SU-DHL-6 (cell line): ENCODE results near the gene DNPH1.

Experiments
- H2AFZ ChIP-seq: fragments of 200-600 bp; sonication (generic); 2 replicates; pipeline ENCODE4 v1.6.1; 2014; ENCODE audit warnings: low read depth, mild to moderate bottlenecking, moderate library complexity, mixed read lengths, antibody characterized with exemption, low read length; ENCODE audit not compliant: severe bottlenecking
- H3F3A ChIP-seq: fragments of 200-600 bp; shearing (Covaris generic); 2 replicates; pipeline ENCODE4 v1.6.0; 2016; ENCODE audit warnings: antibody characterized with exemption, mild to moderate bottlenecking; ENCODE audit not compliant: insufficient read depth
- H3K27ac ChIP-seq: fragments of 200-600 bp; sonication (generic); 2 replicates; pipeline ENCODE4 v1.5.1; 2016; ENCODE audit warnings: low read depth, mild to moderate bottlenecking, low read length, moderate library complexity, mixed read lengths
- H3K27me3 ChIP-seq: fragments of 200-600 bp; sonication (generic), shearing (Covaris generic); 2 replicates; pipeline ENCODE4 v1.6.0; 2014; ENCODE audit warnings: mild to moderate bottlenecking, low read length
- H3K36me3 ChIP-seq: fragments of 200-600 bp; sonication (generic); 2 replicates; pipeline ENCODE4 v1.6.1; 2014; ENCODE audit warnings: mild to moderate bottlenecking, low read length, mixed read lengths
- H3K4me2 ChIP-seq: fragments of 300-600, 200-600 bp; shearing (Covaris generic), sonication (generic); 2 replicates; pipeline ENCODE4 v1.6.0; 2014; ENCODE audit warnings: low read length, low read depth, mild to moderate bottlenecking; ENCODE audit not compliant: poor library complexity, severe bottlenecking
- H3K4me3 ChIP-seq: fragments of 200-600 bp; sonication (generic); 2 replicates; pipeline ENCODE4 v1.5.1; 2014; ENCODE audit warnings: antibody characterized with exemption, low read length, mild to moderate bottlenecking, mixed read lengths; ENCODE audit not compliant: insufficient read depth, poor library complexity, severe bottlenecking
- H3K79me2 ChIP-seq: fragments of 200-600 bp; sonication (generic); 2 replicates; pipeline ENCODE4 v1.6.1; 2014; ENCODE audit warnings: mild to moderate bottlenecking, low read length, moderate library complexity; ENCODE audit not compliant: insufficient read depth
- H3K9ac ChIP-seq: fragments of 200-600 bp; sonication (generic); 2 replicates; pipeline ENCODE4 v1.7.0; 2014; ENCODE audit warnings: mild to moderate bottlenecking, low read length
- H3K9me2 ChIP-seq: fragments of 200-600 bp; sonication (generic); replicated peaks from 2 replicates; pipeline ENCODE4 v1.6.1; 2014; ENCODE audit warnings: low read length; ENCODE audit not compliant: insufficient read depth
- H3K9me3 ChIP-seq: fragments of 200-600 bp; sonication (generic); 2 replicates; pipeline ENCODE4 v1.6.1; 2014; ENCODE audit warnings: low read length, mixed read lengths; ENCODE audit not compliant: insufficient read depth
- H4K20me1 ChIP-seq: fragments of 200-600 bp; sonication (generic); 2 replicates; pipeline ENCODE4 v1.6.1; 2014; ENCODE audit warnings: low read depth, mild to moderate bottlenecking, antibody characterized with exemption, low read length, moderate library complexity, mixed read lengths
- CTCF ChIP-seq: fragments of 200-600 bp; sonication (generic); IDR thresholded peaks from one replicate; pipeline ENCODE4 v1.5.1; 2017; ENCODE audit warnings: antibody characterized with exemption, mild to moderate bottlenecking, low read length, moderate library complexity; ENCODE audit not compliant: insufficient read depth, poor library complexity, severe bottlenecking
- EZH2phosphoT487 ChIP-seq: fragments of 200-600 bp; sonication (generic), shearing (Covaris generic); conservative IDR thresholded peaks from 2 replicates; pipeline ENCODE4 v1.6.1; 2018; ENCODE audit warnings: mild to moderate bottlenecking, antibody characterized with exemption, low read length, moderate library complexity, mixed read lengths

The DNPH1 gene

GRCh38 chr6:43203029-43203717 lies 26.1 kb downstream of the DNPH1 start:
- Histone ChIP-seq H3K4me3 (no peak overlapping the region), H3K9me3 (no peaks in the 10 kb centered on the region), H3K9ac (no peak overlapping the region), H3K9me2 (no peaks in the 10 kb centered on the region), H4K20me1 (no peaks in the 10 kb centered on the region), H3K79me2 (no peaks in the 10 kb centered on the region), H3F3A (0 out of 2 replicates have a peak, but pooled peaks cover 4% of the 10 kb centered on the region), H3K27me3 (no peaks in the 10 kb centered on the region), H3K27ac (no peak overlapping the region), H2AFZ (no peak overlapping the region), H3K4me2 (no peak overlapping the region), H3K36me3 (peaks cover 8% of the 10 kb centered on the region; the same call in 1 of the 2 replicates)
- TF ChIP-seq CTCF (no peak), EZH2phosphoT487 (no peak)

DNA sequence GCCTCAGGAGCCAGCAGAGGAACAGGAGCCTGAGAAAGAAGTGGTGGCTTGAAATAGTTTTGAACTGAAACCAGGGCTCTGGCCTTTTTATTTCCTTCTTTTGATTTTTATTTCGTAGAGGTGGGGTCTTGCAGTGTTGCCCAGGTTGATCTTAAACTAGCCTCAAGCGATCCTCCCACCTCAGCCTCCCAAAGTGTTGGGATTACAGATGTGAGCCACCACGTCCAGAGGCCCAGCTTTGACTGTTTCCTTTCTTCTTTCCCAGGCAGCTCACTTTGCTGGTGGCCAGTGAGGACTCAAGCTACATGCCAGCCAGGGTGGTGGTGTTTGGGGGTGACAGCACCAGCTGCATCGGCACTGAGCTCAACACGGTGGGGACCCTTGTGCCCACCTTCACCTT lies 26.8 kb downstream of the DNPH1 start:
- no peak overlapping the region for H3K9ac ChIP-seq
- H3K27me3 ChIP-seq: no peaks in the 10 kb centered on the region
- H2AFZ ChIP-seq: no peak overlapping the region
- H3K9me3 ChIP-seq: no peaks in the 10 kb centered on the region
- H3K27ac ChIP-seq: no peak overlapping the region
- no peak overlapping the region for H3K4me2 ChIP-seq
- H3K9me2 ChIP-seq: no peaks in the 10 kb centered on the region
- H3F3A ChIP-seq: 0 out of 2 replicates have a peak, but pooled peaks cover 4% of the 10 kb centered on the region
- no peaks in the 10 kb centered on the region for H4K20me1 ChIP-seq
- no peaks in the 10 kb centered on the region for H3K79me2 ChIP-seq
- H3K36me3 ChIP-seq: 0 out of 2 replicates have a peak, but pooled peaks cover 4% of the 10 kb centered on the region
- no peak overlapping the region for H3K4me3 ChIP-seq
- TF ChIP-seq CTCF (no peak), EZH2phosphoT487 (no peak)

GRCh38 chr6:43200541-43200940 lies 28.7 kb downstream of the DNPH1 start:
- Histone ChIP-seq H3K9ac (no peak overlapping the region), H3K9me2 (no peaks in the 10 kb centered on the region), H4K20me1 (no peaks in the 10 kb centered on the region), H3K4me2 (no peak overlapping the region), H3K4me3 (no peak overlapping the region), H3K9me3 (no peaks in the 10 kb centered on the region), H3K27me3 (no peaks in the 10 kb centered on the region), H3K36me3 (0 out of 2 replicates have a peak, but pooled peaks cover 4% of the 10 kb centered on the region), H3K27ac (no peak overlapping the region), H3F3A (no peaks in the 10 kb centered on the region), H2AFZ (no peak overlapping the region), H3K79me2 (no peaks in the 10 kb centered on the region)
- TF ChIP-seq EZH2phosphoT487 (no peak), CTCF (no peak)
